ENCODE results near the gene GPC6.

Gene GPC6

GRCh38 chr13:94312511-94313216, 1086.1 kb downstream of the GPC6 start:
- no peak for DNase-seq (ENCODE audit: low read depth in 1 of 2, low spot score in 1 of 2)

DNA sequence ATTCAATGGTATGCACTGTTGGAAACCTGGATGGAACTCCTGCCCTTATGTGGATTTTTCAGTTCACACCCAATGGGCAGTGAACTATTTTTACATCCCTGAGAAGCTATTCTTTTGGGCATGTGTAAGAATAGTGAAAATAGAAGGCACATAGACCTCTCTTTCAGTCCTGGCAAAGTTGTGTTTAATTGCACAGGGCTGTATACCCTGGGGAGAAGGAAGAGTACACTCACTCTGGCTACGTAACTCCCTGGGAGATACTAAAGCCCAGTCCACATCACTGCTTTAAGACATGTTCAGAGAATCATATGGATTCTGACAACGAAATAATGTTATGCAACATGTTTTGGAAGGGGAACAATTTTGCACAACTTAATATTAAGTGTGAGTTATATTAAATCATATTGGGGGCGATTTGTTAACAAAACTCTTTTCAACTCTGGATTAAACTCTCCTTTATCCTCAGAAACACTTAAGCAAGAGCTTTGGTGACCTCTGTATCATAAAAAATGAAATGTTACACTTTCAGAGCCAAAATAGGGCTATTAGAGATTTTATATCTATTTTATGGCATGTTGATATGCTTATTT, 1086.8 kb downstream of the GPC6 start:
- DNase-seq (ENCODE audit: low read depth in 1 of 2, low spot score in 1 of 2) = no peak

DNA sequence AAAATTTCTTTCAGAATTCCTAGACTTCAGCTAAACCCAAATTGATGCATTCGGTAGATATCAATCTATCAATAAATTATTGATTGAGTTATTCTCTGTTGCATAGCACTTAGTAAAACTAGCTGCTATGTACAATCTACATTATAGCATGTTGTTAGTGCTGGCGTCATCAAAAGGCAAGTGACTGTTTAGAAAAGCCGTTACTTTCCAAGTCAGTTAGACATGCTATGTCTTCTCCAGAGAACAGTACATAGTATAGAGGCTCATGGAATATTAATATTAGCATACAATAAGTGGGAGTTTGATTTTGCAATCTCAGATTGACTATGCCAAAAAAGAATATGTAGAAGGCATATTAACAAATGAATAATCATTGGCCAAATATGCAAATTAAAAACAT, 1087.3 kb downstream of the GPC6 start:
- no peak for DNase-seq (ENCODE audit: low read depth in 1 of 2, low spot score in 1 of 2)

DNA sequence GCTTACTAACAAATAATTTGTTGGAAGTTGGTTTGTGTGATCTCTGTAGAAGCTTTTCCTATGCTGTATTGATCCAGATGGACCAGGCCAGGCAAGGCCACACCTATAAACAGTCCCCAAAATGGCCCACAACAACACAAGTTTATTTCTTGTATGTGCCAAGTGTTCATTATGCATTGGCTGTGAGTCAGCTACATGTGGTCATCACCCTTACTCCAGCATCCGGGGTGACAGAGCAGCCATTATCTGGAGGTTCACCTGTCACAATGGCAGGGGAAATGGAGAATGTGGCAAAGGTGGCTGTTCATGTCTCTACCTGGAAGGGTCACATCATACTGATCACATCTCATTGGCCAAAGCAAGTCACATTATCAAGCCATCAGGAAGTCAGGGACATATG, 1088.6 kb downstream of the GPC6 start:
- no peak for DNase-seq (ENCODE audit: low read depth in 1 of 2, low spot score in 1 of 2)

- DNase-seq (ENCODE audit: low read depth in 1 of 2, low spot score in 1 of 2) = no peak
These were observed 1090.5 kb downstream of the GPC6 start for GRCh38 chr13:94317063-94317491.

GRCh38 chr13:94318418-94318817, 1091.8 kb downstream of the GPC6 start:
- DNase-seq (ENCODE audit: low read depth in 1 of 2, low spot score in 1 of 2) = no peak

DNA sequence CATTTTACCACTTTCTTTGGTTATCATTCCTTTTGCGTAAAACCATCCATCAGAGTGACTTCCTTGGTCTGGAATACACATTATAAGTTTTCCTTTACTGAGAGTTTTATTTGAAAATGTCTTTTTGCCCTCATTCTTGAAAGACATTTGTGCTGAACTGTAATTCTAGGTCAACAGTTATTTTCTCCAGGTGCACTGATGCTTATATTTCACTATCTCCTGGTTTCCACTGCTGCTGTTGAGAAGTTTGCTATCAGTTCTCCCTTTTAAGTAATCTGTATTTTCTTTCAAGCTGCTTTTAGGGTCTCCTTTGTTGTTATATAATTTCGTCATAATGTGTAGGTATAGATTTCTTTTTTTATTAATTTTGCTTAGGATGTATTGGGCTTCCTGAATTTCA, 1092.9 kb downstream of the GPC6 start:
- DNase-seq (ENCODE audit: low read depth in 1 of 2, low spot score in 1 of 2) = no peak

GRCh38 chr13:94322925-94323763, 1096.5 kb downstream of the GPC6 start:
- DNase-seq (ENCODE audit: low read depth in 1 of 2, low spot score in 1 of 2) = no peak

GRCh38 chr13:94323764-94324758, 1097.5 kb downstream of the GPC6 start:
- DNase-seq (ENCODE audit: low read depth in 1 of 2, low spot score in 1 of 2) = no peak

DNA sequence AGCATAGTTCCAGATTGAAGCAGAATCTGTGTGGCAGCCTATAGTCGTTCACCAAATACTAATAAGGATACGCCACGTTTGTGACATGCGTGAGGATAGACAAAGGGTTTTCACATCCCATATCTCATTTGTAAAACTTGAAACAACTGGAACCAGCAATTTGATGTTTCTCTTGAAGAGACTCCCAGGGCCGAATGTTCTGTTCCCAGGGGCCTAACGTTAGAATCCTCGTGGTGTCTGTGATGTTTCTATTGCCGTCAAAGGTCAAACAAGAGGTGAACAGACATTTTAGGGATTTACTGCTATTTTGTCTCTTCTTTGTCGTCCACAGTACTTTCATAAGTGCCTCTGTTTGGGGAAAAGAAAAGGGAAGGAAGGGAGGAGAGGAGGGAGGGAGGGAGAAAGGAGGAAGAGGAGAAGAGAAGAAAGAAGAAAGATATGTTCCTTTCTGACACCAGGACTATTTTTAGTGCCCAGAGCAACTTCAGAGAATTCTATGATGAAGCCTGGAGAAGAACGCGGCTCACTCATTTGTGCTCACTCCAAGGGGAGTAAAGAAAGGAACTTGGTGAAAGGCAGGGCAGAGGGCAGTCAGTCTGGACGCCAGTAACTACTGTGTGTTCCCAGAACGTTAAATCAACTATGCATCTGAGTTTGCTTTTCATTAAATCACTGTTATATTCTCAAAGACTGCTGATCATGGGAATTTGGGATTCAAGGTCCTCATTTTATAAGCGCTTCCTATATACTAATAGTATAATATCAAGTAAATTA, 1098.3 kb downstream of the GPC6 start:
- DNase-seq (ENCODE audit: low read depth in 1 of 2, low spot score in 1 of 2) = no peak

DNA sequence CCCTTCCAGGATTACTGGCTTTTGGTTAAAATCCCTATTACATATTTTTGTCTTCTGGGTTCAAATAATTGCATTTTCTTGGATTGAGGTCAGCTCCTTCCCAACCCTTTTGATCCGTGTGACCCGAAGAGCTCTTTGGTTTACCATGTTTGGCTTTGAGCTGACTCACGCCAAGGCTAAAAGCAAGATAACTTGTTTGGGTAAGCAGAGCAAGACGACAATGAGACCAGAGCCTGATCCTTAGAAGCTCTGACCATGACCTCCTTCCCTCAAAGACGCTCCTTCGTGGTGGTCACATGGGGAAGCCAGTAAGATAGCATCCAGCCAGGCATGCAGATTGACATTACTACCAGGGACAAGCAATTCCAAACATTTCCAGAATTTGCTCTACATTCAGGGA, 1099.0 kb downstream of the GPC6 start:
- DNase-seq (ENCODE audit: low read depth in 1 of 2, low spot score in 1 of 2) = no peak

DNA sequence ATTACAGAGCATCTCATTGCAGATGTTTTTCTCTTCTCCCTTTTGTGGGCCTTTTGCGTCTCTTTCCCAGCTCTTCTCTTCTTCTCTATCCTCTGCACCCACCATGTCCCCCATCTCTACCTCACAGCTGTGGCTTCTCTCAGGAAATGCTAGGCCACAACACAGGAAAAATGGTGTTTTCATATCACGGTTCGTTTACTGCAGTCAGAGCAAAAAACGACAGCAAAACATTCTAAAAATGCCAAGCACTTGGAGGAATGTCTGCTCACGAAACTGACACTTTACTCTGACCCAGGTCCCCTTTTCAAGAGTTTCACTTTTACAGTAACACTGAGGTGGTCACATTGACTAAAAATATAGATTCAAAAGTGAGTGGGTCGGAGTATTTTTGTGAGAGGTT, 1100.7 kb downstream of the GPC6 start:
- DNase-seq (ENCODE audit: low read depth in 1 of 2, low spot score in 1 of 2) = no peak

GRCh38 chr13:94328381-94329041, 1101.9 kb downstream of the GPC6 start:
- no peak for DNase-seq (ENCODE audit: low read depth in 1 of 2, low spot score in 1 of 2)

GRCh38 chr13:94329277-94329676, 1102.7 kb downstream of the GPC6 start:
- DNase-seq (ENCODE audit: low read depth in 1 of 2, low spot score in 1 of 2) = no peak

- no peak for DNase-seq (ENCODE audit: low read depth in 1 of 2, low spot score in 1 of 2)
These were observed 1103.3 kb downstream of the GPC6 start for GRCh38 chr13:94329754-94330551.

- DNase-seq (ENCODE audit: low read depth in 1 of 2, low spot score in 1 of 2) = no peak
These were observed 1104.0 kb downstream of the GPC6 start for GRCh38 chr13:94330552-94331071.

- DNase-seq (ENCODE audit: low read depth in 1 of 2, low spot score in 1 of 2) = no peak
These were observed 1104.7 kb downstream of the GPC6 start for GRCh38 chr13:94331281-94331680.

DNA sequence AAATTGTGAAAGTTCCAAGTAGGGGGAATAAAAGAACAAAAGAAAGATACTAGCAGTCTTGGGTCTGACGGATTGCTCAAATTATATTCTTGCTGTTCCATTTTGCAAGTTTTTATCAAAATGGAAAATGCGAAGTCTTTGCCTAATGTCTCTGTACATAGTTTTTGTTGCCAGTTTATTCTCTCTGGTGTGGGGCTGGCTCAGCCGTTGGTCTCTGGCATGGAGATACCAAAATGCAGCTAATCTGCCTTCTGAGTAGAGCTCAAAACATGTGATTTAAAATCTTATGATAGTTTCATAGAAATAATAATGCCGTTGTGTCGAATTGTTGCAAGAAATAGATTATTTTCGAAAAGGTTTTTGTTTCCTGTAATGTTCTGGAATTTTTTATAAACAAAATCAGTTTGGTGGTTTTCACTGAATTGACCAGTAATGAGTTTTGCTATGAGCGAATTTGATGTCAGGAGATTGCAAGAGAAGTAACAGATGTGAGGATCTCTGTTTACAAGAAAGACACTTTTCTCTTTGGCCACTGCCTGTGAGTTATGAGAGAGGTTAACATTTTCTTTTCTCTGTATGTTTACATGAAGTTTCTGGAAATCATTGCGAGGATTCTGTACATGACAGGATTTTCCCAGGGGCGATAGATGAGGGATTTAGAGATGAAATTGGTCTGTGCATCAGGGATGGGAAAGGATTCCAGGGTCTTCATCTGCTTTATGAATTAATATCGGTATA, 1105.9 kb downstream of the GPC6 start:
- no peak for DNase-seq (ENCODE audit: low read depth in 1 of 2, low spot score in 1 of 2)
